Measurements from ENCODE around the gene MTHFD2L. TPM values are rescaled to one million over a fixed set of nuclear protein-coding genes. Genes with fewer than 3 reads are reported as not detected.

Gene MTHFD2L
- total and polyA plus RNA-seq, 8 donors: 4.9 to 11.4 (median 6.8) TPM

DNA sequence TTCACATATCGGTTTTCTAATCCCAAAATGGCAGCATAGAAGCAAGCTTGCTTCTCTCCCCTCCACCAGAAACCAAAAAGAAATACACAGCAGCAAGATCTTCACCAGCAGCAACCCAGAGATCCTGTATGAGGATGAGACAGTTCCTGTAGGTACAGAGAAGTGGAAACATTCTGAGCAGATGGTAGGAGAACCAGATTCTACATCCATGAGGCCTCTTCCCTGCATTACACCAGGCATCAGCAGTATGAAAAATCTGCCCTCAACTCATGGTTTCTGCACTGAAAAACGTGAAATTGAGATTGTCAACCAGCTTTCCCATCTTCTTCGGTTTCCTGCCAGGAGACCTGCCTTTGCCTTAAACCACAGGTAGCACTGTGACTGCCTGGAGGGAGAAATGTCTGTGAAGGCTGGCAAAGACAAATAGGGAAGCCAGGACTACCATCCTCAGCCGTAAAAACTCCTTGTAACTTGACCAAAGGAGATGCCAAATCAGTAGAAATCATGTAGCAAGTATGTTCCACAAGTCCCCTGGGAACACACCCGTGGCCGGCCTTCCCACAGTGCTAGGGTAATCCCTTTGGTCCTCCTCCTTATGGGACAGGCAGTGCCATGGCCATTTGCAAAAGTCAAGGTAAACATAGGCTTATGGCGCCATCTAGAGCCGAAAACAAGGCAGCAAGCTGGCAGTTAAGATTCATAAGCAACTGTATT lies 24.0 kb upstream of the MTHFD2L start:
- Histone ChIP-seq H3K36me3 (no peaks in the 10 kb centered on the region), H3K27ac (peak overlapping the region in 1 of 4 donors; percentile 36), H3K4me1 (peaks cover 0 to 10% (median 7%) of the 10 kb centered on the region in 3 donors), H3K4me3 (no peak overlapping the region), H3K9me3 (no peaks in the 10 kb centered on the region), H3K27me3 (no peaks in the 10 kb centered on the region)
- TF ChIP-seq, protein P1, sequence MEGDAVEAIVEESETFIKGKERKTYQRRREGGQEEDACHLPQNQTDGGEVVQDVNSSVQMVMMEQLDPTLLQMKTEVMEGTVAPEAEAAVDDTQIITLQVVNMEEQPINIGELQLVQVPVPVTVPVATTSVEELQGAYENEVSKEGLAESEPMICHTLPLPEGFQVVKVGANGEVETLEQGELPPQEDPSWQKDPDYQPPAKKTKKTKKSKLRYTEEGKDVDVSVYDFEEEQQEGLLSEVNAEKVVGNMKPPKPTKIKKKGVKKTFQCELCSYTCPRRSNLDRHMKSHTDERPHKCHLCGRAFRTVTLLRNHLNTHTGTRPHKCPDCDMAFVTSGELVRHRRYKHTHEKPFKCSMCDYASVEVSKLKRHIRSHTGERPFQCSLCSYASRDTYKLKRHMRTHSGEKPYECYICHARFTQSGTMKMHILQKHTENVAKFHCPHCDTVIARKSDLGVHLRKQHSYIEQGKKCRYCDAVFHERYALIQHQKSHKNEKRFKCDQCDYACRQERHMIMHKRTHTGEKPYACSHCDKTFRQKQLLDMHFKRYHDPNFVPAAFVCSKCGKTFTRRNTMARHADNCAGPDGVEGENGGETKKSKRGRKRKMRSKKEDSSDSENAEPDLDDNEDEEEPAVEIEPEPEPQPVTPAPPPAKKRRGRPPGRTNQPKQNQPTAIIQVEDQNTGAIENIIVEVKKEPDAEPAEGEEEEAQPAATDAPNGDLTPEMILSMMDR (IDR thresholded peaks at IDR 0.05): peak; percentile 62 to 75 (median 64)
- intact Hi-C loops (cut with DNase I): loop anchor here in 1 of 3 donors (10.0 kb wide), 2 partner anchors 89 to 469 kb away; no protein-coding TSS in a partner anchor
- ATAC-seq (peak; percentile 95 to 100 (median 100)), DNase-seq (peak; percentile 67 to 87 (median 76)), FAIRE-seq (peak; percentile 69)
- WGBS, 2 donors: 27 to 30% methylated on average over 8 of the region's 8 CpGs

DNA sequence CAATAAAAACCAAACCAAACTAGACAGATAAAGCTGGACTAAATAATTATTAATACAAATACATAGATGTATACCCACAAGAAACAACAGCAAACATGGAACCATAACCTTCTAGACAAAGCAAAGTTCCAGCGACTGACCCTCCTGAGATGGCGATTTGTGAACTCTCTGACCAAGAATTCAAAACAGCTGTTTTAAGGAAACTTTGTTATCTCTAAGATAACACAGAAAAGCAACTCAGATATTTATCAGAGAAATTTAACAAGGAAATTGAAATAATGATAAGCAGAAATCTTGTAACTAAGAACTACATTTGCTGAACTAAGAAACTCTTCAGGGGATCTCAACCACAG lies 23.4 kb upstream of the MTHFD2L start:
- peak in 2 of 4 donors; percentile 8 to 17 for ATAC-seq
- no peak overlapping the region for H3K27ac ChIP-seq
- TF ChIP-seq, protein P1 (IDR thresholded peaks at IDR 0.05): no peak
- FAIRE-seq: no peak
- H3K4me1 ChIP-seq: peaks cover 0 to 10% (median 7%) of the 10 kb centered on the region in 3 donors
- WGBS, 2 donors: 13 to 19% methylated on average over 2 of the region's 2 CpGs
- no peak overlapping the region for H3K4me3 ChIP-seq
- H3K9me3 ChIP-seq: no peaks in the 10 kb centered on the region
- no peak for DNase-seq
- H3K27me3 ChIP-seq: no peaks in the 10 kb centered on the region
- no peaks in the 10 kb centered on the region for H3K36me3 ChIP-seq
- intact Hi-C loops (cut with DNase I): loop anchor here in 1 of 3 donors (10.0 kb wide), 2 partner anchors 90 to 470 kb away; no protein-coding TSS in a partner anchor

DNA sequence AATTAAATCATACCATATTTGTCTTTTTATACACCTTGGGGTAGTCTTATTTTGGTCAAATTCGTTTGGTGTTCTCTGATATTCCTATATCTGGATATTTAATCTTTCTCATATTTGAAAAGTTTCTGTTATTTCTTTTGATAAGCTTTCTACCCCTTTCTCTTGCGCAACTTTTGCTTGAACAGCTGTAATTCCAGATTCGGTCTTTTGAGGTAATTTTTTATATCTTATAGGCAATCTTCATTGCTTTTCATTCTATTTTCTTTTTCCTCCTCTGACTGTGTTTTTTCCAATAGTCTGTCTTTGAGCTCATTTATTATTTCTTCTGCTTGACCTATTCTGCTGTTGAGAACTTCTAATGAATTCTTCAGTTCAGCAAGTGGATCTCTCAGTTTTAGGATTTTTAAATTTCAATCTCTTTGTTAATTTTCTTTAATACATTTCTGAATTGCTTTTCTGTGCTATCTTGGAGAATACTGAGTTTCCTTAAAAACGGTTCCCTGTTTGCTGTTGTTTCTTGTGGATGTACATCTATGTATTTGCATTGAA lies 11.3 kb upstream of the MTHFD2L start:
- DNase-seq (no peak), ATAC-seq (no peak), FAIRE-seq (no peak)
- intact Hi-C loops (cut with DNase I): no loop called here
- WGBS, 2 donors: 56 to 67% methylated on average over 4 of the region's 4 CpGs
- Histone ChIP-seq H3K4me1 (no peaks in the 10 kb centered on the region), H3K27ac (no peak overlapping the region), H3K9me3 (no peaks in the 10 kb centered on the region), H3K27me3 (no peaks in the 10 kb centered on the region), H3K36me3 (no peaks in the 10 kb centered on the region), H3K4me3 (no peak overlapping the region)
- TF ChIP-seq, protein P1 (IDR thresholded peaks at IDR 0.05): no peak

DNA sequence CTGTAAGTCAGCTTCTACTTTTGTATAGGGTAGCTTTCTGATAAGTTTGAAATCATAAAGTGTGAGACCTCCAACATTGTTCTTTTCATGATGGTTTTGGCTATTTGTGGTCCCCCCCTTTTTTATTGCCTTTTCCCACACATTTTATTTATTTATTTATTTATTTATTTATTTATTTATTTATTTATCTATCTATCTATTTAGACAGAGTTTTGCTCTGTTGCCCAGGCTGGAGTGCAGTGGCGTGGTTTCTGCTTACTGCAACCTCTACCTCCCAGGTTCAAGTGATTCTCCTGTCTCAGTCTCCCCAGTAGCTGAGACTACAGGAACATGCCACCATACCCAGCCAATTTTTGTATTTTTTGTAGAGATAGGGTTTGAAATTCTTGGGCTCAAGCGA lies 9.7 kb upstream of the MTHFD2L start:
- Histone ChIP-seq H3K4me1 (no peaks in the 10 kb centered on the region), H3K27ac (no peak overlapping the region), H3K4me3 (no peak overlapping the region), H3K27me3 (no peaks in the 10 kb centered on the region), H3K9me3 (no peaks in the 10 kb centered on the region), H3K36me3 (no peaks in the 10 kb centered on the region)
- intact Hi-C loops (cut with DNase I): no loop called here
- DNase-seq (no peak), FAIRE-seq (no peak), ATAC-seq (no peak)
- 87 to 93% methylated on average over 2 of the region's 2 CpGs for WGBS, 2 donors
- TF ChIP-seq, protein P1 (IDR thresholded peaks at IDR 0.05): no peak

DNA sequence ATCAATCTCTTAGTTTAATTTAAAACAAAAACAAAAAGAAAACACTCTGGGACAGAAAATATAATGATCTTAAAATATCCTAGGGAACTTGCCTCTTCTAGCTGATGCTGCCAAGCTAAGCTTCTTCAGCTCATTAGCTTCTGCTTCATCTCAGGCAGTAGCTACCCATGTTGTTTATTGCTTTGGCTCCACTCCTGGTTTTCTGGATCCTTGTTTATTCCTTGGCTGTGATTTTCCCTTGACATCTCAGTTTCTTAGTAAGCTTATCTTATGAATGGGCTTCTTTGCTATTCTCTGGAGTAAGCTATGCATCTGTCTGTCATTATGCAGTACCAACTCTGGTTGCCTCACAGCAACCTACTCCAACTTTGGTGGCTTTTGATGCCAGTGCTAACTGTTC lies 5.1 kb upstream of the MTHFD2L start:
- no peak overlapping the region for H3K27ac ChIP-seq
- ATAC-seq: no peak
- H3K36me3 ChIP-seq: no peaks in the 10 kb centered on the region
- DNase-seq: no peak
- peaks cover 0 to 7% (median 7%) of the 10 kb centered on the region in 3 donors for H3K4me1 ChIP-seq
- intact Hi-C loops (cut with DNase I): no loop called here
- TF ChIP-seq, protein P1 (IDR thresholded peaks at IDR 0.05): no peak
- no peak for FAIRE-seq
- no peaks in the 10 kb centered on the region for H3K9me3 ChIP-seq
- no peaks in the 10 kb centered on the region for H3K27me3 ChIP-seq
- no peak overlapping the region for H3K4me3 ChIP-seq

Data from pancreas (tissue), 10 donors.